Tibial nerve (tissue), 4 donors: Measurements from ENCODE around the gene TNRC6A. TPM values are rescaled to one million over a fixed set of nuclear protein-coding genes. Genes with fewer than 3 reads are reported as not detected.

ENCODE experiments used
- DNase-seq, 2 donors: peaks; one replicate each; pipeline ENCODE4 v3.0.0-alpha.2; 2019; ENCODE audit warnings: low spot score in 2 of 2
- H3K27ac ChIP-seq, 4 donors: fragments of 200-600 bp; sonication (generic) in 3 of 4; one replicate each; pipeline ENCODE4 v1.5.1; 2017 to 2019; ENCODE audit warnings: mild to moderate bottlenecking in 1 of 4
- H3K27me3 ChIP-seq, 2 donors: fragments of 200-600 bp; sonication (generic) in 1 of 2; one replicate each; pipeline versions ENCODE4 v1.5.1 to v1.6.0; 2017 to 2019
- H3K36me3 ChIP-seq, 3 donors: fragments of 200-600 bp; sonication (generic); one replicate each; pipeline ENCODE4 v1.5.1; 2018 to 2019
- H3K4me1 ChIP-seq, 4 donors: fragments of 200-600 bp; sonication (generic) in 3 of 4; one replicate each; pipeline ENCODE4 v1.5.1; 2017 to 2019
- H3K4me3 ChIP-seq, 4 donors: fragments of 200-600 bp; sonication (generic) in 3 of 4; one replicate each; pipeline ENCODE4 v1.5.1; 2017 to 2019; ENCODE audit warnings: mild to moderate bottlenecking in 1 of 4, moderate library complexity in 1 of 4
- H3K9me3 ChIP-seq, 4 donors: fragments of 200-600 bp; sonication (generic) in 3 of 4; one replicate each; pipeline ENCODE4 v1.5.1; 2017 to 2019
- EP300 ChIP-seq, 2 donors: sonication (generic); formaldehyde crosslinking; IDR thresholded peaks; one replicate each; pipeline ENCODE4 v1.6.1; 2017; ENCODE audit warnings: antibody characterized with exemption in 2 of 2, mild to moderate bottlenecking in 1 of 2
- POLR2A ChIP-seq, 2 donors: fragments of 450-650 bp; IDR thresholded peaks; one replicate each; pipeline ENCODE4 v1.6.1; 2017; ENCODE audit warnings: antibody characterized with exemption in 2 of 2, mild to moderate bottlenecking in 2 of 2, moderate library complexity in 2 of 2
- WGBS, 2 donors: methylation state at CpG; one replicate each; pipeline ENCODE4 v1.1.5; 2018; 5-methylcytosine and 5-hydroxymethylcytosine counted together
- total RNA-seq, 4 donors: library from RNA; depleted of rRNA; stranded (reverse); fragments of >200 nt; gene quantifications; one replicate each; pipeline ENCODE4 v1.1.0, GENCODE V29; 2016
- TF ChIP-seq, protein P1 (sequence below), 5 experiments: fragments of 200-600 bp in 3 of 5; fragments of 450-650 bp in 2 of 5; sonication (generic) in 3 of 5; IDR thresholded peaks; one replicate each; pipeline ENCODE4 v1.5.1; 2016 to 2019; ENCODE audit warnings: antibody characterized with exemption in 5 of 5, mild to moderate bottlenecking in 3 of 5, moderate library complexity in 2 of 5

Gene TNRC6A
- total RNA-seq, 4 donors from 2014 or later = 47.7 to 74.5 (median 59.6) TPM

DNA sequence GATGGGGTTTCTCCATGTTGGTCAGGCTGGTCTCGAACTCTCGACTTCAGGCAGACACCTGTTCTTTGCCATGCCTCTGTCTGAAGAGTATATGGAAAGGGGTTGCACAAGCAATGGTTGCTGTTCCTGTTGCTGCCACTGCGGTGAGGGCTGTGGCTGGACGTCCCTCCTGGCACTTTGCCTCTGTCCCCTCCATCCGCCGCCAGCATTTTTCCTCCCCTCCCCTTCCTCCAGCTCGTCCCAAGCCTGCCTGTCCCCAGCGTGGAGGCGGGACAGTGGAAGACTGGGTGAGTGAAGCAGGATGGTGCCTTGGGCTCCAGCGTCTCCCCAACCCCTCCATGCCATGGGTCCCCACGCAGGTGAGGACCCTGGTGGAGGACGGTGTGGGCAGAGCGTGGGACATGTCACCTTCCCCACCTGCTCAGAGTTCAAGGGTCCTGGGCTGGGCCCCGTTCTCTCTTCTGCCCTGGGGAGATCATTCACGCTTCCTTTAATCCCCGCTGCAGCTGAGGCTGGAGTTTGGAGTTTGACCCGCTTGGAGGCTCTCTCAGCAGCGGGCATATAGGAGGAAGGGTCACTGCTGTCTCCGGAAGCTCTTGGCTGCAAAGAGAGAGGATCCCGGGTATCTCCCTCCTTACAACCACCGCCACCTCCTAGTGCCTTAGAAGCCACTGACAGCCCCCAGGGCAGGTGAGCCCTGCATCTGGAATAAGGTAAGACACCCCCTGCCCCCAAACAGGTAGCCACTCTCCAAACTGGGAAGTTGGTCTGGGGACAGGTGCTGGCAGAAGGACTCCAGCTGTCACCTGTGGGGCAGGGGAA, 116.5 kb downstream of the TNRC6A start, which contains the start of gene SLC5A11:
TSS of gene SLC5A11 (plus strand) at position 238 of the 822 bp plus-strand sequence. CDS start 12,681 bp downstream, outside the sequence.
- no peaks in the 10 kb centered on the region for H3K27me3 ChIP-seq
- TF ChIP-seq, protein P1, sequence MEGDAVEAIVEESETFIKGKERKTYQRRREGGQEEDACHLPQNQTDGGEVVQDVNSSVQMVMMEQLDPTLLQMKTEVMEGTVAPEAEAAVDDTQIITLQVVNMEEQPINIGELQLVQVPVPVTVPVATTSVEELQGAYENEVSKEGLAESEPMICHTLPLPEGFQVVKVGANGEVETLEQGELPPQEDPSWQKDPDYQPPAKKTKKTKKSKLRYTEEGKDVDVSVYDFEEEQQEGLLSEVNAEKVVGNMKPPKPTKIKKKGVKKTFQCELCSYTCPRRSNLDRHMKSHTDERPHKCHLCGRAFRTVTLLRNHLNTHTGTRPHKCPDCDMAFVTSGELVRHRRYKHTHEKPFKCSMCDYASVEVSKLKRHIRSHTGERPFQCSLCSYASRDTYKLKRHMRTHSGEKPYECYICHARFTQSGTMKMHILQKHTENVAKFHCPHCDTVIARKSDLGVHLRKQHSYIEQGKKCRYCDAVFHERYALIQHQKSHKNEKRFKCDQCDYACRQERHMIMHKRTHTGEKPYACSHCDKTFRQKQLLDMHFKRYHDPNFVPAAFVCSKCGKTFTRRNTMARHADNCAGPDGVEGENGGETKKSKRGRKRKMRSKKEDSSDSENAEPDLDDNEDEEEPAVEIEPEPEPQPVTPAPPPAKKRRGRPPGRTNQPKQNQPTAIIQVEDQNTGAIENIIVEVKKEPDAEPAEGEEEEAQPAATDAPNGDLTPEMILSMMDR (IDR thresholded peaks at IDR 0.05) = no peak
- TF ChIP-seq POLR2A (IDR thresholded peaks at IDR 0.05) (no peak), EP300 (IDR thresholded peaks at IDR 0.05) (no peak)
- no peak within 1 kb of the TSS for H3K4me3 ChIP-seq
- H3K36me3 ChIP-seq = no peaks in the 10 kb centered on the region
- H3K9me3 ChIP-seq = no peaks in the 10 kb centered on the region
- 66 to 83% methylated on average over 21 of the region's 21 CpGs for WGBS, 2 donors
- DNase-seq = no peak
- no peak within 1 kb of the TSS for H3K27ac ChIP-seq
- H3K4me1 ChIP-seq = no peaks in the 10 kb centered on the region

DNA sequence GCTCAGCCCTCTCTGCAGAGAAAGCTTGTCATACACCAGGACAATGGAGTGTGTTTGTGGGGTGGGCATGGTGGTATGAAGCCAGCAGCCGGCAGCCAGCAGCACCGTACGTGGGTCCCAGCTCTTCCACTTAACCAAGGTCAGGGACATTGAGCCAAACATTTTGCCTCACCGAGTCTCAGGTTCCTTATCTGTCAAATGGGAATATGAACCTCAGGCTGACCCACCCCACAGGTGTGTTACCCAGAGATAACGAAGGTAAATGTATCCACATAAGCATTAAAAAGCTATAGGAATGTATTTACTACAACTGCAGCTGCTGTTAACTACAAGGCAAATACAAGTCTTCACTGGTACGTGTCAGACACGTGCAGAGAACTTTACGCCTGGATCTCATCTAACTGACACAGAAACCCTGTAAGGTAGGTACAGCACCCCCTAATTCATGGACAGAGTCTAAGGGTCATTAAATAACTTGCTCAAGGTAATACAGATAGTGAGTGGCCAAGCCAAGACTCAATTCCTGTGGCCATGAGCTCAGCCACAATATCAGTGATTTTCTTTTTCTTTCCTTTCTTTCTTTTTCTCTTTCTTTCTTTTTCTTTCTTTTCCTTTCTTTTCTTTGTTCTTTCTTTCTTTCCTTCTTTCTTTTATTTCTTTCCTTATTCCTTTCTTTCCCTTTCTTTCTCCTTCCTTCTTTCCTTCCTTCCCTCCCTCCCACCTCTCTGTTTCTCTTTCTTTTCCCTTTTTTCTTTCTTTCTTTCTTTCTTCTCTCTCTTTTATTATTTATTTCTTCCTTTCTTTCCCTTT, 117.3 kb downstream of the TNRC6A start:
- no peak overlapping the region for H3K27ac ChIP-seq
- 67 to 74% methylated on average over 8 of the region's 8 CpGs for WGBS, 2 donors
- no peaks in the 10 kb centered on the region for H3K27me3 ChIP-seq
- TF ChIP-seq, protein P1 (IDR thresholded peaks at IDR 0.05) = no peak
- TF ChIP-seq EP300 (IDR thresholded peaks at IDR 0.05) = no peak
- DNase-seq = no peak
- no peaks in the 10 kb centered on the region for H3K4me1 ChIP-seq
- H3K36me3 ChIP-seq = no peaks in the 10 kb centered on the region
- H3K9me3 ChIP-seq = no peaks in the 10 kb centered on the region
- no peak overlapping the region for H3K4me3 ChIP-seq

DNA sequence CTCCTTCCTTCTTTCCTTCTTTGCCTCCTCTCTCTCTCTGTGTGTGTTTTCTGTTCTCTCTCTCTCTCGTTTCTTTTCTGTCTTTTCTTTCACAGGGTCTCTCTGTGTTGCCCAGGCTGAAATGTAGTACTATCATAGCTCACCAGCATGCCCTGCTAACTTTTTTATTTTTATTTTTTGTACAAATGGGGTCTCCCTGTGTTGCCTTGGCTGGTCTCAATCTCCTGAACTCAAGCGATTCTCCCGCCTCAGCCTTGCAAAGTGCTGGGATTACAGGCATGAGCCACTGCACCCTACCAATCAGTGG, 117.9 kb downstream of the TNRC6A start:
- no peak for TF ChIP-seq EP300 (IDR thresholded peaks at IDR 0.05)
- Histone ChIP-seq H3K4me3 (no peak overlapping the region), H3K27ac (no peak overlapping the region), H3K27me3 (no peaks in the 10 kb centered on the region), H3K4me1 (no peaks in the 10 kb centered on the region), H3K36me3 (no peaks in the 10 kb centered on the region), H3K9me3 (no peaks in the 10 kb centered on the region)
- 76 to 78% methylated on average over 3 of the region's 3 CpGs for WGBS, 2 donors
- DNase-seq = no peak

DNA sequence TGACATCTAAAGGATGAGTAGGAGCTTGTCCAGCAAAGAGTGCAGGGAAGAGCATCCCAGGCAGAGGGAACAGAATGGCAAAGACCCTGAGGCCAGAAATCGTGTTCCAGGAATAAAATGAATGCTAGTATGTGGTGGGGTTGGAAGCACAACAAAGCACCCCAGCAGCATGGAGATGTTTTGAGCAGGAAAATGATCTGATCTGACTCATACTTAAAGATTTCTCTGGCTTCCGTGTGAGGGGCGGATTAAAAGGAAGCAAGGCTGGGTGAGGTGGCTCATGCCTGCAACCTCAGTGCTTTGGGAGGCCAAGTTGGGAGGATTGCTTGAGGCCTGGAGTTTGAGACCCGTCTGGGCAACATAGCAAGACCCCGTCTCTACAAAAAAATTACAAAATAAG, 118.6 kb downstream of the TNRC6A start:
- TF ChIP-seq, protein P1 (IDR thresholded peaks at IDR 0.05) = no peak
- no peak for TF ChIP-seq POLR2A (IDR thresholded peaks at IDR 0.05)
- TF ChIP-seq EP300 (IDR thresholded peaks at IDR 0.05) = no peak
- H3K4me1 ChIP-seq = no peaks in the 10 kb centered on the region
- no peaks in the 10 kb centered on the region for H3K9me3 ChIP-seq
- no peak for DNase-seq
- no peaks in the 10 kb centered on the region for H3K36me3 ChIP-seq
- H3K27me3 ChIP-seq = no peaks in the 10 kb centered on the region
- no peak overlapping the region for H3K27ac ChIP-seq
- 81% methylated on average over 5 of the region's 5 CpGs for WGBS, 2 donors
- H3K4me3 ChIP-seq = no peak overlapping the region

DNA sequence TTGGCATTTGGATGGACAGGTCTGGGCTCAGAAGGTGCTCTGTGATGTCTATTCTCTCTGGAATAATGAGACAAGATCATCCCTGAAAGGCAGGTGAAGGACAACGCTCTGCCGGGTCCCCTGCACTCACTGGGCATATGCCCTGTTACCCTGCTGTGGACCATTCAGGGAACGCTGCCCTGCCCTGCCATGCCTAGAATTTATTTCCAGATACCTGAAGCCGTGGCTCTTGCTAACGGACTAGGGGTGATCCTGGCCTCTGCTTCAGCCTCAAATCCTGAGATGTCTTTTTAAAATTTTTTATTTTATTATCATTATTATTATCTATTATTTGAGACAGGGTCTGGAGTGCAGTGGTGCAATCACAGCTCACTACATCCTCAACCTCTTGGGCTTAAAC, 120.2 kb downstream of the TNRC6A start:
- 83 to 98% methylated on average over 5 of the region's 5 CpGs for WGBS, 2 donors

More for the DNA sequence above, 120.2 kb downstream of the TNRC6A start:
- Histone ChIP-seq H3K27me3 (no peaks in the 10 kb centered on the region), H3K4me1 (peaks cover 0 to 6% (median 0%) of the 10 kb centered on the region in 4 donors), H3K27ac (no peak overlapping the region), H3K9me3 (no peaks in the 10 kb centered on the region), H3K36me3 (no peaks in the 10 kb centered on the region), H3K4me3 (no peak overlapping the region)
- no peak for DNase-seq
- TF ChIP-seq EP300 (IDR thresholded peaks at IDR 0.05) (no peak), POLR2A (IDR thresholded peaks at IDR 0.05) (no peak)
